H1 (cell line): ENCODE measurements around the gene MAP6D1. TPM values are rescaled to one million over a fixed set of nuclear protein-coding genes. Genes with fewer than 3 reads are reported as not detected.

ENCODE experiments used
- CTCF ChIA-PET: fragments of 300-600 bp; sonication (Branson Sonifier 250); formaldehyde crosslinking; loops from one replicate; lab custom pipeline; 2021; ENCODE audit not compliant: partially characterized antibody; lab: Charles Lee
- POLR2A ChIA-PET: fragments of 300-600 bp; sonication (Branson Sonifier 250); formaldehyde crosslinking; loops from one replicate; lab custom pipeline; 2021; ENCODE audit warnings: inconsistent platforms; ENCODE audit not compliant: partially characterized antibody; lab: Charles Lee
- DNase-seq, 2 experiments: peaks; one replicate each; pipeline versions ENCODE4 v3.0.0 to v3.0.0-alpha.2; 2010 to 2022; ENCODE audit warnings: low spot score in 2 of 2, low read depth in 1 of 2, mixed read lengths in 1 of 2
- FAIRE-seq: peaks from 2 replicates; lab custom pipeline; 2011; peaks lifted over from hg19 to GRCh38; lab: Jason Lieb, UNC
- H2AFZ ChIP-seq: 2 replicates; pipeline ENCODE4 v1.8.1; 2012; ENCODE audit warnings: low read length, inconsistent platforms
- H2AK5ac ChIP-seq: 2 replicates; pipeline ENCODE4 v1.6.1; 2013; ENCODE audit warnings: low read depth, low read length
- H2BK120ac ChIP-seq: replicated peaks from 2 replicates; pipeline ENCODE3; 2013; ENCODE audit warnings: low read depth, low read length, inconsistent platforms
- H2BK12ac ChIP-seq: 2 replicates; pipeline ENCODE4 v1.6.1; 2013; ENCODE audit warnings: low read depth, low read length
- H2BK15ac ChIP-seq: 2 replicates; pipeline ENCODE4 v1.6.1; 2013; ENCODE audit warnings: low read length
- H2BK20ac ChIP-seq: 2 replicates; pipeline ENCODE4 v1.6.1; 2013; ENCODE audit warnings: low read length
- H2BK5ac ChIP-seq: 2 replicates; pipeline ENCODE4 v1.6.1; 2013; ENCODE audit warnings: low read depth, low read length
- H3K14ac ChIP-seq: 2 replicates; pipeline ENCODE4 v1.6.1; 2013; ENCODE audit warnings: inconsistent platforms; ENCODE audit not compliant: insufficient read length
- H3K18ac ChIP-seq: 2 replicates; pipeline ENCODE4 v1.6.1; 2013; ENCODE audit warnings: low read length; ENCODE audit errors: extremely low read depth
- H3K23ac ChIP-seq: 2 replicates; pipeline ENCODE4 v1.6.1; 2013; ENCODE audit warnings: inconsistent platforms; ENCODE audit not compliant: insufficient read length
- H3K23me2 ChIP-seq: 2 replicates; pipeline ENCODE4 v1.6.1; 2013; ENCODE audit warnings: low read depth, low read length
- H3K27ac ChIP-seq: 2 replicates; pipeline ENCODE4 v1.6.1; 2011; ENCODE audit warnings: low read depth, low read length, inconsistent platforms
- H3K27me3 ChIP-seq, 4 experiments: replicated peaks in 1 of 4; 1 replicate in 1 of 4; 2 replicates in 3 of 4; pipeline versions ENCODE4 v1.6.1 to v1.8.1; 2011 to 2013; ENCODE audit warnings: low read length in 3 of 4, mild to moderate bottlenecking in 3 of 4, inconsistent platforms in 2 of 4, mixed read lengths in 2 of 4, moderate library complexity in 1 of 4; ENCODE audit not compliant: control insufficient read depth in 3 of 4, insufficient read depth in 3 of 4; ENCODE audit errors: extremely low read depth in 1 of 4
- H3K36me3 ChIP-seq, 4 experiments: 2 replicates each; pipeline versions ENCODE4 v1.6.1 to v1.8.1; 2011 to 2013; ENCODE audit warnings: mild to moderate bottlenecking in 4 of 4, low read length in 3 of 4, moderate library complexity in 2 of 4, control low read depth in 1 of 4, inconsistent platforms in 1 of 4; ENCODE audit not compliant: insufficient read depth in 4 of 4, control insufficient read depth in 2 of 4
- H3K4ac ChIP-seq: replicated peaks from 2 replicates; pipeline ENCODE3; 2013; ENCODE audit warnings: low read length, low read depth, mixed read lengths, inconsistent platforms; ENCODE audit not compliant: insufficient read length
- H3K4me1 ChIP-seq, 4 experiments: replicated peaks in 1 of 4; 1 replicate in 1 of 4; 2 replicates in 3 of 4; pipeline versions ENCODE4 v1.6.1 to v1.8.1; 2011 to 2013; ENCODE audit warnings: low read length in 3 of 4, inconsistent platforms in 2 of 4, mixed read lengths in 1 of 4; ENCODE audit not compliant: insufficient read depth in 4 of 4, control insufficient read depth in 3 of 4
- H3K4me2 ChIP-seq, 2 experiments: 2 replicates each; pipeline versions ENCODE4 v1.6.1 to v1.8.1; 2011 to 2013; ENCODE audit warnings: low read depth in 2 of 2, low read length in 2 of 2, control low read depth in 1 of 2, inconsistent platforms in 1 of 2, mild to moderate bottlenecking in 1 of 2; ENCODE audit not compliant: insufficient read depth in 1 of 2
- H3K4me3 ChIP-seq, 4 experiments: fragments of 200-600, 300-600 bp in 1 of 4; sonication (generic), shearing (Covaris generic), sonication (Bioruptor Twin) in 1 of 4; 2 replicates each; pipeline versions ENCODE4 v1.5.1 to v1.8.1; 2011 to 2016; ENCODE audit warnings: low read length in 4 of 4, low read depth in 3 of 4, control low read depth in 2 of 4, inconsistent platforms in 2 of 4, mild to moderate bottlenecking in 2 of 4, mixed read lengths in 1 of 4, moderate library complexity in 1 of 4; ENCODE audit not compliant: insufficient read depth in 2 of 4; ENCODE audit errors: extremely low read depth in 1 of 4
- H3K56ac ChIP-seq: replicated peaks from 2 replicates; pipeline ENCODE3; 2013; ENCODE audit warnings: low read depth, mild to moderate bottlenecking, mixed read lengths, low read length, inconsistent platforms; ENCODE audit not compliant: insufficient read length
- H3K79me1 ChIP-seq: 2 replicates; pipeline ENCODE4 v1.6.1; 2013; ENCODE audit warnings: low read depth, low read length, control low read depth
- H3K79me2 ChIP-seq, 2 experiments: 2 replicates each; pipeline versions ENCODE4 v1.6.1 to v1.8.1; 2012 to 2013; ENCODE audit warnings: low read length in 2 of 2, mild to moderate bottlenecking in 2 of 2, inconsistent platforms in 1 of 2; ENCODE audit not compliant: insufficient read depth in 2 of 2, control insufficient read depth in 1 of 2
- H3K9ac ChIP-seq, 4 experiments: replicated peaks in 1 of 4; 1 replicate in 1 of 4; 2 replicates in 3 of 4; pipeline versions ENCODE4 v1.6.1 to v1.8.1; 2011 to 2013; ENCODE audit warnings: low read depth in 3 of 4, low read length in 3 of 4, control low read depth in 2 of 4, mild to moderate bottlenecking in 2 of 4, moderate library complexity in 2 of 4, inconsistent platforms in 1 of 4; ENCODE audit errors: extremely low read depth in 1 of 4
- H3K9me3 ChIP-seq, 2 experiments: 2 replicates each; pipeline versions ENCODE4 v1.6.1 to v1.8.1; 2012 to 2013; ENCODE audit warnings: mild to moderate bottlenecking in 2 of 2, moderate library complexity in 2 of 2, control low read depth in 1 of 2, inconsistent platforms in 1 of 2, low read depth in 1 of 2, low read length in 1 of 2, mixed read lengths in 1 of 2; ENCODE audit not compliant: insufficient read depth in 2 of 2
- H4K20me1 ChIP-seq, 2 experiments: replicated peaks in 1 of 2; 2 replicates each; pipeline versions ENCODE3 to v1.8.1; 2011 to 2013; ENCODE audit warnings: inconsistent platforms in 2 of 2, low read length in 2 of 2, mild to moderate bottlenecking in 1 of 2; ENCODE audit not compliant: insufficient read depth in 2 of 2, control insufficient read depth in 1 of 2
- H4K5ac ChIP-seq: 2 replicates; pipeline ENCODE4 v1.6.1; 2013; ENCODE audit warnings: low read length, low read depth, mixed read lengths, inconsistent platforms; ENCODE audit not compliant: insufficient read length
- H4K8ac ChIP-seq: 2 replicates; pipeline ENCODE4 v1.8.0; 2013; ENCODE audit warnings: mild to moderate bottlenecking, moderate library complexity, low read length, inconsistent platforms; ENCODE audit not compliant: insufficient read depth; ENCODE audit errors: extremely low read depth
- H4K91ac ChIP-seq: replicated peaks from 2 replicates; pipeline ENCODE3; 2013; ENCODE audit warnings: low read length, mixed read lengths, inconsistent platforms; ENCODE audit not compliant: insufficient read length
- BACH1 ChIP-seq: IDR thresholded peaks from 2 replicates; pipeline ENCODE4 v1.6.1; 2012; ENCODE audit warnings: low read length, improper control_type of control experiment
- BCL11A ChIP-seq, 2 experiments: IDR thresholded peaks; one replicate each; pipeline ENCODE4 v1.6.1; 2011; ENCODE audit warnings: low read depth in 2 of 2, low read length in 2 of 2, mild to moderate bottlenecking in 2 of 2
- CEBPB ChIP-seq: IDR thresholded peaks from 2 replicates; pipeline ENCODE4 v1.6.1; 2012; ENCODE audit warnings: low read depth, low read length
- CTBP2 ChIP-seq: IDR thresholded peaks from 2 replicates; pipeline ENCODE4 v1.7.0; 2011; ENCODE audit warnings: borderline replicate concordance, mild to moderate bottlenecking, moderate library complexity, mixed read lengths, low read length; ENCODE audit not compliant: insufficient read depth, insufficient read length
- FOSL1 ChIP-seq: IDR thresholded peaks from 2 replicates; pipeline ENCODE4 v1.6.1; 2011; ENCODE audit warnings: mild to moderate bottlenecking, low read depth, low read length, moderate library complexity; ENCODE audit not compliant: insufficient read depth
- GABPA ChIP-seq: IDR thresholded peaks from 2 replicates; pipeline ENCODE4 v1.6.1; 2011; ENCODE audit warnings: mild to moderate bottlenecking, low read length, moderate library complexity, borderline replicate concordance; ENCODE audit not compliant: insufficient read depth
- POLR2A ChIP-seq, 2 experiments: IDR thresholded peaks; 1 replicate in 1 of 2; 2 replicates in 1 of 2; pipeline ENCODE4 v1.6.1; 2011; ENCODE audit warnings: low read depth in 2 of 2, low read length in 2 of 2, mild to moderate bottlenecking in 2 of 2; ENCODE audit errors: control extremely low read depth in 1 of 2
- RBBP5 ChIP-seq: IDR thresholded peaks from 2 replicates; pipeline ENCODE4 v1.7.1; 2012; ENCODE audit warnings: low read depth, mild to moderate bottlenecking, inconsistent platforms, low read length, moderate library complexity, borderline replicate concordance
- SAP30 ChIP-seq: fragments of 300-600 bp; sonication (generic); IDR thresholded peaks from 2 replicates; pipeline ENCODE4 v1.7.1; 2012; ENCODE audit warnings: low read length, moderate library complexity, mild to moderate bottlenecking, inconsistent platforms; ENCODE audit not compliant: insufficient read depth, insufficient replicate concordance
- SIN3A ChIP-seq, 2 experiments: IDR thresholded peaks in 1 of 2; conservative IDR thresholded peaks in 1 of 2; 2 replicates each; pipeline ENCODE4 v1.6.1; 2011 to 2012; ENCODE audit warnings: low read length in 2 of 2, improper control_type of control experiment in 1 of 2, low read depth in 1 of 2, mild to moderate bottlenecking in 1 of 2
- SP2 ChIP-seq: IDR thresholded peaks from 2 replicates; pipeline ENCODE4 v1.6.1; 2012; ENCODE audit warnings: mild to moderate bottlenecking, low read length, inconsistent platforms
- TBP ChIP-seq: IDR thresholded peaks from 2 replicates; pipeline ENCODE4 v1.6.1; 2011; ENCODE audit warnings: low read depth, low read length, improper control_type of control experiment
- YY1 ChIP-seq: IDR thresholded peaks from 2 replicates; pipeline ENCODE4 v1.6.1; 2011; ENCODE audit warnings: low read depth, mild to moderate bottlenecking, low read length
- WGBS, 2 experiments: shearing (Covaris generic) in 1 of 2; methylation state at CpG; one replicate each; pipeline versions ENCODE4 v1.1.6 to v1.1.7; 2013 to 2015; ENCODE audit warnings: low lambda C conversion rate in 2 of 2, mixed read lengths in 2 of 2, inconsistent platforms in 1 of 2, low coverage in 1 of 2, missing lambda C conversion rate in 1 of 2; ENCODE audit not compliant: insufficient replicate concordance in 2 of 2, insufficient coverage in 1 of 2, insufficient read length in 1 of 2; ENCODE audit errors: extremely low coverage in 1 of 2, missing lambda C conversion rate in 1 of 2; 5-methylcytosine and 5-hydroxymethylcytosine counted together
- polyA plus RNA-seq, 7 experiments: library from polyadenylated mRNA; depleted of rRNA in 3 of 7; stranded (reverse) in 5 of 7; unstranded in 2 of 7; fragments of >200 nt in 5 of 7; fragments of 200-250 nt in 2 of 7; gene quantifications; 1 replicate in 5 of 7; 2 replicates in 1 of 7; 4 replicates in 1 of 7; pipeline versions ENCODE4 v1.2.1 to v1.2.3, GENCODE V29; 2011 to 2013; ENCODE audit warnings: missing spikeins in 2 of 7, mixed read lengths in 2 of 7
- total RNA-seq: library from RNA; stranded (reverse); fragmentation: NEBNext Ultra II Directional; extraction: Animal tissue kit (Norgen Biotek cat#: 25700); gene quantifications from 2 replicates; pipeline ENCODE4 v1.2.1, GENCODE V29; 2021
- TF ChIP-seq, protein P1 (sequence below): IDR thresholded peaks from 2 replicates; pipeline ENCODE4 v1.6.1; 2012; ENCODE audit warnings: inconsistent platforms

MAP6D1 gene
- total and polyA plus RNA-seq, 2 of the 8 experiments (the other 6 are each of a cell fraction or from before 2014, with no cell fraction given) = 4.8 to 5.2 TPM

- Histone ChIP-seq H3K9me3 (no peaks in the 10 kb centered on the region), H4K8ac (no peak overlapping the region), H2BK5ac (no peak overlapping the region), H4K91ac (no peak overlapping the region), H3K23me2 (no peaks in the 10 kb centered on the region), H3K9ac (no peak overlapping the region), H3K27me3 (no peaks in the 10 kb centered on the region), H2BK15ac (no peak overlapping the region), H2AK5ac (no peak overlapping the region), H4K20me1 (peaks cover 2 to 3% of the 10 kb centered on the region in 2 experiments), H3K79me2 (no peaks in the 10 kb centered on the region), H3K27ac (no peak overlapping the region), H3K79me1 (no peaks in the 10 kb centered on the region), H2BK12ac (no peak overlapping the region), H4K5ac (no peak overlapping the region), H3K4me3 (no peak overlapping the region), H3K4me2 (no peak overlapping the region), H2AFZ (no peak overlapping the region), H3K4me1 (no peaks in the 10 kb centered on the region), H3K14ac (no peak overlapping the region), H3K23ac (no peak overlapping the region), H2BK120ac (no peak overlapping the region), H2BK20ac (no peak overlapping the region), H3K18ac (no peak overlapping the region), H3K56ac (no peak overlapping the region), H3K36me3 (peaks cover 36 to 86% (median 71%) of the 10 kb centered on the region in 4 experiments), H3K4ac (no peak overlapping the region)
- CTCF ChIA-PET = no interaction called here
- FAIRE-seq (no peak), DNase-seq (no peak)
- POLR2A ChIA-PET = no interaction called here
- WGBS, 2 experiments = 95% methylated on average over 4 of the region's 4 CpGs; no CpG with 5 or more reads in 1 of the 2 experiments
- no peak for TF ChIP-seq CEBPB
- TF ChIP-seq SIN3A (conservative IDR thresholded peaks at IDR 0.05 in 1 of 2, IDR thresholded peaks at IDR 0.05 in 1 of 2; ENCODE audit: low read depth in 1 of 2, low read length in 2 of 2) = no peak
- no peak for TF ChIP-seq GABPA
- no peak for TF ChIP-seq BACH1
- no peak for TF ChIP-seq SAP30
- no peak for TF ChIP-seq RBBP5
- TF ChIP-seq, protein P1, sequence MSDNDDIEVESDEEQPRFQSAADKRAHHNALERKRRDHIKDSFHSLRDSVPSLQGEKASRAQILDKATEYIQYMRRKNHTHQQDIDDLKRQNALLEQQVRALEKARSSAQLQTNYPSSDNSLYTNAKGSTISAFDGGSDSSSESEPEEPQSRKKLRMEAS = no peak
- no peak for TF ChIP-seq SP2
- no peak for TF ChIP-seq YY1
- no peak for TF ChIP-seq FOSL1
- no peak for TF ChIP-seq TBP
- TF ChIP-seq BCL11A (IDR thresholded peaks at IDR 0.05; ENCODE audit: low read depth in 2 of 2, low read length in 2 of 2) = no peak
- TF ChIP-seq POLR2A (IDR thresholded peaks at IDR 0.05; ENCODE audit: control extremely low read depth in 1 of 2, low read depth in 2 of 2, low read length in 2 of 2) = no peak
- no peak for TF ChIP-seq CTBP2
Measured at GRCh38 chr3:183777016-183777618, 48.3 kb downstream of the MAP6D1 start.
